GM19099 (cell line): Measurements from ENCODE around the gene MTRR.

Source experiments
- POLR2A ChIP-seq: IDR thresholded peaks from 3 replicates; pipeline ENCODE4 v1.6.1; 2011; ENCODE audit warnings: low read depth; ENCODE audit not compliant: insufficient read length; ENCODE audit errors: extremely low read depth

MTRR gene

DNA sequence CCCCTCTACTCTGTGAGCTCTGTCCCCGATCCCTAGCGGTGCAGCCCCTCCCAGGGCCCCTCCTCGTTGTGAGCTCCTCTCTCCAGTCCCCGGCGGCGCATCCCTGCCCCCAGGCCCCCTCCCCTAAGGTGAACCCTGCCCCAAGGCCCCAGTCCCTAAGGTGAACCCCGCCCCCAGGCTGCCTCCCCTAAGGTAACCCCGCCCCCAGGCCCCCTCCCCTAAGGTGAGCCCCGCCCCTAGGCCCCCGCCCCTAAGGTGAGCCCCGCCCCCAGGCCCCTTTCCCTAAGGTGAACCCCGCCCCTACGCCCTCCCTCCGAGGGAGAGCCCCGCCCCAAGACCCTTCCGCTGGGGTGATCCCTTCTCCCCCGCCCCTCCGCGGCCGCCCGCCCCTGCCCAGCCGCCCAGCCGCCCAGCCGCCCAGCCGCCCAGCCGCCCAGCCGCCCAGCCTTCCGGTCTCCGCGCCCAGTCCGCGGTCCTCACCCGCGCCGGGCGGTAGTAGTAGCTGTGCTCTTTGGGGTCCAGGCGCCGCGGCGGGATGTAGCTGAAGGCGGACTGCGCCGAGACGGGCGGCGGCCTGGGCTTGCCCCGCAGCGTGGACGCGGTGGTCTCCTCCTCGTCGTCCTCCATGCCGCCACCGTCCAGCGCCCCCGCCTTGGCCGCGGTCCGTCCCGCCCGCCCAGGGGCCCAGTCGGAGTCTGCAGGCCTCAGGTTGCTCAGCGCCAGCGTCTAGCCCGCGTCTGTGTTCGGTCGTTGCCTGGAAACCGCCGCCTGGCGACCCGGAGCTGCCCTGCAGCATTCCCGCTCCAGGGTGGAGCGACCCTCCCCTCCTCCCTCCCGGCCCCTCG, 18.3 kb upstream of the MTRR start, which contains the start of gene CFAP90:
Gene CFAP90, minus strand, starts transcription at position 739 of the 845 bp plus-strand sequence. Its CDS starts 112 bp downstream, at position 627.
- no peak for TF ChIP-seq POLR2A

DNA sequence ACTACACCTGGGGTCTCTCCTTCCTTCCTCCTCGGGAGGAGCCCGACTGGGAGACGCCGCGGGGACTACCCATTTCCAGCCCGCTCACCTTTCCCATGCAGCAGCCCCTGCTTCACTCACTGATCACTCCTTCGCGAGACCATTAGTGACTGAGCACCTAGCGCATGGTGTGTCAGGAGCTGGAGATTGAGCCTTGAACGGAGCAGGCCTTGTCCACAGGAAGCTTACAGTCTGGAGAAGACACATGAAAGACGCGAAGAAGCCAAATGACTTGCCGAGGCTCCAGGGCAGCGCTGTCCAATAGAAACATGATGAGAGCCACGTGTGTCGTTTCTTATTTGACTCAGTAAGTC, 17.7 kb upstream of the MTRR start:
- no peak for TF ChIP-seq POLR2A

- no peak for TF ChIP-seq POLR2A
Measured at GRCh38 chr5:7851617-7852289, 17.2 kb upstream of the MTRR start.

- TF ChIP-seq POLR2A = no peak
Measured at GRCh38 chr5:7852542-7852941, 16.4 kb upstream of the MTRR start.

- TF ChIP-seq POLR2A = no peak
Measured at GRCh38 chr5:7852988-7853387, 16.0 kb upstream of the MTRR start.

GRCh38 chr5:7855611-7856010, 13.3 kb upstream of the MTRR start:
- no peak for TF ChIP-seq POLR2A

GRCh38 chr5:7856855-7857254, 12.1 kb upstream of the MTRR start:
- TF ChIP-seq POLR2A = no peak

DNA sequence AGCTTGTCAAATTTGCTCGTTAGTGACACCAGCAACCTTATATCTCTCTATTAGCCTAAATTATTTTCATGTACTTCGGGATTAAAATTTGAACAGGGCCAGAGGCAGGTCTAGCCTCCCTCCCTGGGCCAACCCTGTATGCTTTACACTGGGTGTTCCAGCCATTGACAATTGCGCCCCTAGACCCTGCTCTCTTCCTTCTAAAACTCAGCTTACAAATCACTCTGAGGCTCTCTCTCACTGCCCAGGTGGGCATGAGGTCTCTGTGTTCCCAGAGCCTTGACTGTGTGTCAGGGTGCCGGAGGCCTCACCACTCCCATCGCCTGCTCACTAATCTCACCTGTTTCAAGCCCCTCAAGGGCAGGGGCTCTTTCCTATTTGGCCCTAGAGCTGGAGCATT, 11.6 kb upstream of the MTRR start:
- TF ChIP-seq POLR2A = no peak

GRCh38 chr5:7857926-7858632, 10.9 kb upstream of the MTRR start:
- no peak for TF ChIP-seq POLR2A

GRCh38 chr5:7866196-7866595, 2.8 kb upstream of the MTRR start:
- TF ChIP-seq POLR2A = no peak

DNA sequence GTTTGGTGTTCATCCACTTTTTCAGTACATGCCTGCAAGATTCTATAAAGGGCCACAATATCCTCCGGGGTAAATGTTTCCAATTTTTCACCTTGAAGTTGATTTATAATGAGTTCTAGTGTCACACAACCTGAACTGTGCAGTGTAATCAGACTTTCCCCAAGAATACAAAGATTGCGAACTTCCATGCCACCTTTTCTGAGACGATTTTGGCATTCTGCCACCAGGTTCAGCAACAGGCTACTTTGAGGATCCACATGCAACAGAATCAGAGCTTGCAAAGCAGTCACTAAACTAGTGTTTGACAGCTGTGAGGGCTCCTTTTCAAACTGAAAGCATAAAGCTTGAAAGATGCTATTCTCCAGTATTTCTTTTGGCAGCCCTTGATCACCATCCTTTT, 1.7 kb upstream of the MTRR start:
- no peak for TF ChIP-seq POLR2A

DNA sequence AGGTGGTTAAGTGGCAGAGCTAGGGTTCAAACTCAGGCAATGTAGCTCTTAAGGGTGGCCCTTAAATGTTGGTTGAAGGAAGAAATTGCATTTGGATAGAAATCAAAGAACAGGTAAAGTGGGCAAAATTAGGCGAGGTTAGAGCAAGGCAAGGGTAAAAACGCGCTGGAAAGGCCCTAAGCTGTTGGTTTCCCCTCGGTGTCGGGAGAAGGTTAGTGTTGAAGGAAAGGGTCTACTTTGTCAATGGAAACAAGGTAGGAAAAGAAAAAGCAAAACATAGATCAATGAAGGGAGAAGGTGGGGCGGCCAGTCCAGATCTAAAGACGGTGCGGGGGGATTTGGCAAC, 548 bp upstream of the MTRR start:
- TF ChIP-seq POLR2A = no peak

- no peak for TF ChIP-seq POLR2A
Measured at GRCh38 chr5:7869474-7870136, 657 bp downstream of the MTRR start.

- TF ChIP-seq POLR2A = no peak
Measured at GRCh38 chr5:7871653-7872052, 2.7 kb downstream of the MTRR start.

GRCh38 chr5:7872517-7873130, 3.7 kb downstream of the MTRR start:
- no peak for TF ChIP-seq POLR2A

DNA sequence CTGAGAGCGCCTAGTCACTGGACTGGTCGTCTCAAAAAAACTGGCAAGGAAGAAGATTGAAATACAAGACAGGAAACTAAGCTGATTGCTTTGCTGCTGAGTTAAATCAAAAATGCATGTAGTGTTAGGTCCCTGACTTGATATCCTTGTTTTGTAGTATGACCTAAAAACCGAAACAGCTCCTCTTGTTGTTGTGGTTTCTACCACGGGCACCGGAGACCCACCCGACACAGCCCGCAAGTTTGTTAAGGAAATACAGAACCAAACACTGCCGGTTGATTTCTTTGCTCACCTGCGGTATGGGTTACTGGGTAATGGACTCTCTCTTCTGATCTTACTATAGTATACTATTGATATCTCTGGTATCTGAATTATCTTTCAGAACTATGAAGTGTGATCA, 4.3 kb downstream of the MTRR start:
- no peak for TF ChIP-seq POLR2A

- TF ChIP-seq POLR2A = no peak
Measured at GRCh38 chr5:7874639-7875038, 5.7 kb downstream of the MTRR start.
